IMR-90 (cell line): ENCODE measurements around the gene ERMP1. TPM values are rescaled to one million over a fixed set of nuclear protein-coding genes. Genes with fewer than 3 reads are reported as not detected.

ENCODE experiments used
- ATAC-seq: fragments of 200-7000 bp; cut with Tn5 transposase; 2 replicates; pipeline ENCODE4 v1.9.1; 2020; ENCODE audit warnings: low read depth, mild to moderate bottlenecking, moderate library complexity
- BruUV-seq: library from RNA; stranded (reverse); fragments of 400-500 nt; replicated peaks from 2 replicates; lab custom pipeline; 2021; lab: Mats Ljungman, UMichigan
- CTCF ChIA-PET: fragments of 300-600 bp; formaldehyde crosslinking; extraction: SDS; loops from one replicate; lab custom pipeline; 2021; ENCODE audit warnings: antibody characterized with exemption; lab: Yijun Ruan, JAX
- POLR2A ChIA-PET: fragments of 300-600 bp; sonication (Branson Sonifier 250); formaldehyde crosslinking; loops from one replicate; lab custom pipeline; 2022; ENCODE audit warnings: antibody characterized with exemption; ENCODE audit not compliant: unreplicated experiment; lab: Charles Lee
- DNase-seq: peaks from one replicate; pipeline ENCODE4 v3.0.0; 2013
- H2AFZ ChIP-seq: replicated peaks from 2 replicates; pipeline ENCODE3; 2013; ENCODE audit warnings: low read length, mild to moderate bottlenecking; ENCODE audit not compliant: poor library complexity
- H2AK5ac ChIP-seq: 2 replicates; pipeline ENCODE4 v1.6.1; 2013; ENCODE audit warnings: low read depth, low read length, inconsistent platforms
- H2AK9ac ChIP-seq: replicated peaks from 2 replicates; pipeline ENCODE3; 2013; ENCODE audit warnings: mild to moderate bottlenecking, low read depth, low read length, moderate library complexity; ENCODE audit not compliant: poor library complexity
- H2BK120ac ChIP-seq: 2 replicates; pipeline ENCODE4 v1.6.1; 2013; ENCODE audit warnings: low read depth, low read length, inconsistent platforms
- H2BK15ac ChIP-seq: 3 replicates; pipeline ENCODE4 v1.6.1; 2013; ENCODE audit warnings: low read depth, low read length, inconsistent platforms
- H2BK20ac ChIP-seq: 2 replicates; pipeline ENCODE4 v1.6.1; 2013; ENCODE audit warnings: low read depth, mild to moderate bottlenecking, inconsistent platforms, low read length, moderate library complexity
- H2BK5ac ChIP-seq: 2 replicates; pipeline ENCODE4 v1.6.1; 2013; ENCODE audit warnings: mild to moderate bottlenecking, low read depth, low read length, inconsistent platforms; ENCODE audit not compliant: poor library complexity, severe bottlenecking
- H3K14ac ChIP-seq: replicated peaks from 2 replicates; pipeline ENCODE4 v1.6.1; 2013; ENCODE audit warnings: low read depth, low read length, inconsistent platforms
- H3K18ac ChIP-seq: 2 replicates; pipeline ENCODE4 v1.6.1; 2013; ENCODE audit warnings: low read depth, low read length, control low read depth
- H3K23ac ChIP-seq: 2 replicates; pipeline ENCODE4 v1.6.1; 2013; ENCODE audit warnings: low read depth, low read length, inconsistent platforms
- H3K27ac ChIP-seq: 2 replicates; pipeline ENCODE4 v1.5.1; 2013; ENCODE audit warnings: mild to moderate bottlenecking, control low read depth, low read length; ENCODE audit not compliant: insufficient read depth
- H3K27me3 ChIP-seq: 2 replicates; pipeline ENCODE4 v1.6.1; 2013; ENCODE audit warnings: low read length; ENCODE audit not compliant: control insufficient read depth, insufficient read depth
- H3K36me3 ChIP-seq: 2 replicates; pipeline ENCODE4 v1.6.1; 2013; ENCODE audit warnings: low read length, mixed read lengths; ENCODE audit not compliant: control insufficient read depth, insufficient read depth
- H3K4ac ChIP-seq: 2 replicates; pipeline ENCODE4 v1.6.1; 2013; ENCODE audit warnings: low read depth, low read length, inconsistent platforms
- H3K4me1 ChIP-seq: 2 replicates; pipeline ENCODE4 v1.6.1; 2013; ENCODE audit warnings: low read length, mixed read lengths; ENCODE audit not compliant: control insufficient read depth, insufficient read depth
- H3K4me2 ChIP-seq: 2 replicates; pipeline ENCODE4 v1.6.1; 2013; ENCODE audit warnings: low read depth, mild to moderate bottlenecking, control low read depth, low read length, moderate library complexity
- H3K4me3 ChIP-seq: 2 replicates; pipeline ENCODE4 v1.5.1; 2013; ENCODE audit warnings: low read depth, mild to moderate bottlenecking, control low read depth, low read length, moderate library complexity; ENCODE audit not compliant: insufficient read depth
- H3K56ac ChIP-seq: 2 replicates; pipeline ENCODE4 v1.6.1; 2013; ENCODE audit warnings: low read length, inconsistent platforms; ENCODE audit not compliant: insufficient read depth; ENCODE audit errors: extremely low read depth
- H3K79me1 ChIP-seq, 2 experiments: 2 replicates each; pipeline ENCODE4 v1.6.1; 2013; ENCODE audit warnings: low read length in 2 of 2, inconsistent platforms in 1 of 2, low read depth in 1 of 2
- H3K9ac ChIP-seq: 2 replicates; pipeline ENCODE4 v1.6.1; 2013; ENCODE audit warnings: low read depth, low read length, control low read depth
- H3K9me1 ChIP-seq: 2 replicates; pipeline ENCODE4 v1.6.1; 2013; ENCODE audit warnings: low read length, inconsistent platforms; ENCODE audit not compliant: insufficient read depth
- H3K9me3 ChIP-seq: 2 replicates; pipeline ENCODE4 v1.6.1; 2013; ENCODE audit warnings: low read length; ENCODE audit not compliant: control insufficient read depth, insufficient read depth
- H4K20me1 ChIP-seq: 2 replicates; pipeline ENCODE4 v1.6.1; 2013; ENCODE audit warnings: low read length, inconsistent platforms; ENCODE audit not compliant: insufficient read depth
- H4K5ac ChIP-seq: 2 replicates; pipeline ENCODE4 v1.6.1; 2013; ENCODE audit warnings: mild to moderate bottlenecking, low read depth, low read length, control low read depth
- H4K8ac ChIP-seq, 2 experiments: 2 replicates each; pipeline ENCODE4 v1.6.1; 2013; ENCODE audit warnings: low read depth in 2 of 2, low read length in 2 of 2, control low read depth in 1 of 2, inconsistent platforms in 1 of 2
- H4K91ac ChIP-seq: 2 replicates; pipeline ENCODE4 v1.6.1; 2013; ENCODE audit warnings: low read depth, low read length, inconsistent platforms; ENCODE audit not compliant: insufficient read depth
- CEBPB ChIP-seq: IDR thresholded peaks from 2 replicates; pipeline ENCODE4 v1.6.1; 2012; ENCODE audit warnings: low read depth, low read length, improper control_type of control experiment
- CHD1 ChIP-seq: IDR thresholded peaks from 2 replicates; pipeline ENCODE4 v1.6.1; 2012; ENCODE audit warnings: low read depth, low read length, improper control_type of control experiment
- FOS ChIP-seq: fragments of 150-350 bp; IDR thresholded peaks from 2 replicates; pipeline ENCODE4 v1.6.1; 2016; ENCODE audit warnings: low read depth, low read length
- MAFK ChIP-seq: IDR thresholded peaks from 2 replicates; pipeline ENCODE4 v1.6.1; 2012; ENCODE audit warnings: low read depth, low read length, improper control_type of control experiment
- MAZ ChIP-seq: IDR thresholded peaks from 2 replicates; pipeline ENCODE4 v1.6.1; 2012; ENCODE audit warnings: low read depth, mild to moderate bottlenecking, low read length, improper control_type of control experiment, moderate library complexity, borderline replicate concordance
- NFE2L2 ChIP-seq: fragments of 150-350 bp; IDR thresholded peaks from 2 replicates; pipeline ENCODE4 v1.6.1; 2016; ENCODE audit warnings: low read depth, mild to moderate bottlenecking, low read length
- RAD21 ChIP-seq: IDR thresholded peaks from 2 replicates; pipeline ENCODE4 v1.6.1; 2012; ENCODE audit warnings: low read length, improper control_type of control experiment
- RCOR1 ChIP-seq: IDR thresholded peaks from 2 replicates; pipeline ENCODE4 v1.6.1; 2012; ENCODE audit warnings: mild to moderate bottlenecking, low read length, improper control_type of control experiment; ENCODE audit not compliant: insufficient replicate concordance
- RFX5 ChIP-seq: IDR thresholded peaks from 2 replicates; pipeline ENCODE4 v1.8.0; 2012; ENCODE audit warnings: low read depth, mild to moderate bottlenecking, low read length, moderate library complexity
- WGBS, 2 experiments: methylation state at CpG; one replicate each; pipeline versions ENCODE4 v1.1.5 to v1.1.7; 2013; ENCODE audit warnings: missing lambda C conversion rate in 2 of 2; ENCODE audit not compliant: insufficient read length in 1 of 2; ENCODE audit errors: extremely low coverage in 2 of 2; 5-methylcytosine and 5-hydroxymethylcytosine counted together
- dilution Hi-C: fragments of 300-500 bp; cut with HindIII; formaldehyde crosslinking; loops from one replicate; pipeline ENCODE4 v1.14.3; 2018; ENCODE audit warnings: low sequenced_read_pairs; ENCODE audit not compliant: unreplicated experiment
- in situ Hi-C: fragments of 300-500 bp; cut with MboI; formaldehyde crosslinking; loops from 3 replicates; pipeline ENCODE4 v1.14.3; 2019; ENCODE audit warnings: low sequenced_read_pairs, inconsistent platforms, mixed read lengths
- intact Hi-C: fragments of 100-400 bp; cut with micrococcal nuclease; formaldehyde crosslinking; loops from 2 replicates; pipeline ENCODE4 v1.10.0; 2022
- polyA plus RNA-seq, 3 experiments: library from polyadenylated mRNA; depleted of rRNA; stranded (reverse); fragments of >200 nt; gene quantifications; 2 replicates each; pipeline ENCODE4 v1.2.3, GENCODE V29; 2012; ENCODE audit warnings: low replicate concordance in 1 of 3
- total RNA-seq: library from RNA; depleted of rRNA; stranded (reverse); fragments of >200 nt; gene quantifications from 2 replicates; pipeline ENCODE4 v1.2.3, GENCODE V29; 2012
- TF ChIP-seq, protein P1 (sequence below): fragments of 150-350 bp; IDR thresholded peaks from 2 replicates; pipeline ENCODE4 v1.6.1; 2017; ENCODE audit warnings: mild to moderate bottlenecking, antibody characterized with exemption, low read length, low read depth
- TF ChIP-seq, protein P2 (sequence below): conservative IDR thresholded peaks from 2 replicates; pipeline ENCODE4 v1.5.1; 2012; ENCODE audit warnings: mild to moderate bottlenecking, low read depth, low read length, improper control_type of control experiment
- TF ChIP-seq, protein P3 (sequence below): fragments of 150-350 bp; IDR thresholded peaks from 2 replicates; pipeline ENCODE4 v1.6.1; 2016; ENCODE audit warnings: low read depth, mild to moderate bottlenecking, low read length, moderate library complexity, borderline replicate concordance

Gene ERMP1
- total and polyA plus RNA-seq, 2 of the 4 experiments (the other 2 are of a cell fraction), result 2.2 to 4.7 TPM

DNA sequence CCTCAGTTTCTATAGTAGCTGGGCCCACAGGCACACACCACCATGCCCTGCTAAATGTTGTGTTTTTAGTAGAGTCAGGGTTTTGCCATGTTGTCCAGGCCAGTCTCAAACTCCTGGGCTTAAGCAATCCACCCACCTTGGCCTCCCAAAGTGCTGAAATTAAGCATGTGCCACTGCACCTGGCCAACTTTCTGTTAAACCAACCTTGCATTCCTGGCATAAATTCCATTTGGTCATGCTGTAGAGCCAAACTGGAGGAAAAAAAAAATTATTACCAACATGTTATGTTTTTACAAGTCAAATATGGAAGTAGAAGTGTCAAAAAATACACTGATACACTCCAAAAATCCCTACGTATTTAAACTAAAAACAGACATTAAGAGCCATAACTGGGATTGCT is 54.1 kb downstream of the ERMP1 start:
- Histone ChIP-seq H3K9ac (no peak overlapping the region), H3K27ac (no peak overlapping the region), H3K56ac (no peak overlapping the region), H4K20me1 (no peaks in the 10 kb centered on the region), H3K4ac (no peak overlapping the region), H2AK5ac (no peak overlapping the region), H4K91ac (no peak overlapping the region), H2AK9ac (no peak overlapping the region), H2BK5ac (no peak overlapping the region), H3K18ac (no peak overlapping the region), H2AFZ (no peak overlapping the region), H4K8ac (no peak overlapping the region), H3K4me2 (no peak overlapping the region), H2BK15ac (no peak overlapping the region), H3K4me1 (no peaks in the 10 kb centered on the region; the same call in 1 of the 2 replicates), H3K9me3 (peaks cover 20% of the 10 kb centered on the region), H3K9me1 (peaks cover 3% of the 10 kb centered on the region; the same call in 1 of the 2 replicates), H3K27me3 (no peaks in the 10 kb centered on the region), H3K79me1 (peaks cover 6 to 11% of the 10 kb centered on the region in 2 experiments; a peak in 2 of 4 replicates), H3K36me3 (peaks cover 37% of the 10 kb centered on the region), H3K4me3 (no peak overlapping the region), H3K23ac (no peak overlapping the region), H4K5ac (no peak overlapping the region), H2BK20ac (no peak overlapping the region), H3K14ac (no peak overlapping the region), H2BK120ac (no peak overlapping the region)
- intact Hi-C loops, result no loop called here
- no peak for ATAC-seq
- TF ChIP-seq, protein P1, sequence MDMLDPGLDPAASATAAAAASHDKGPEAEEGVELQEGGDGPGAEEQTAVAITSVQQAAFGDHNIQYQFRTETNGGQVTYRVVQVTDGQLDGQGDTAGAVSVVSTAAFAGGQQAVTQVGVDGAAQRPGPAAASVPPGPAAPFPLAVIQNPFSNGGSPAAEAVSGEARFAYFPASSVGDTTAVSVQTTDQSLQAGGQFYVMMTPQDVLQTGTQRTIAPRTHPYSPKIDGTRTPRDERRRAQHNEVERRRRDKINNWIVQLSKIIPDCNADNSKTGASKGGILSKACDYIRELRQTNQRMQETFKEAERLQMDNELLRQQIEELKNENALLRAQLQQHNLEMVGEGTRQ, result no peak
- no peak for TF ChIP-seq MAZ
- TF ChIP-seq CEBPB, result no peak
- TF ChIP-seq RFX5, result no peak
- TF ChIP-seq NFE2L2, result no peak
- TF ChIP-seq RAD21, result no peak
- TF ChIP-seq, protein P2, sequence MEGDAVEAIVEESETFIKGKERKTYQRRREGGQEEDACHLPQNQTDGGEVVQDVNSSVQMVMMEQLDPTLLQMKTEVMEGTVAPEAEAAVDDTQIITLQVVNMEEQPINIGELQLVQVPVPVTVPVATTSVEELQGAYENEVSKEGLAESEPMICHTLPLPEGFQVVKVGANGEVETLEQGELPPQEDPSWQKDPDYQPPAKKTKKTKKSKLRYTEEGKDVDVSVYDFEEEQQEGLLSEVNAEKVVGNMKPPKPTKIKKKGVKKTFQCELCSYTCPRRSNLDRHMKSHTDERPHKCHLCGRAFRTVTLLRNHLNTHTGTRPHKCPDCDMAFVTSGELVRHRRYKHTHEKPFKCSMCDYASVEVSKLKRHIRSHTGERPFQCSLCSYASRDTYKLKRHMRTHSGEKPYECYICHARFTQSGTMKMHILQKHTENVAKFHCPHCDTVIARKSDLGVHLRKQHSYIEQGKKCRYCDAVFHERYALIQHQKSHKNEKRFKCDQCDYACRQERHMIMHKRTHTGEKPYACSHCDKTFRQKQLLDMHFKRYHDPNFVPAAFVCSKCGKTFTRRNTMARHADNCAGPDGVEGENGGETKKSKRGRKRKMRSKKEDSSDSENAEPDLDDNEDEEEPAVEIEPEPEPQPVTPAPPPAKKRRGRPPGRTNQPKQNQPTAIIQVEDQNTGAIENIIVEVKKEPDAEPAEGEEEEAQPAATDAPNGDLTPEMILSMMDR, result no peak
- no peak for TF ChIP-seq MAFK
- no peak for TF ChIP-seq RCOR1
- TF ChIP-seq, protein P3, sequence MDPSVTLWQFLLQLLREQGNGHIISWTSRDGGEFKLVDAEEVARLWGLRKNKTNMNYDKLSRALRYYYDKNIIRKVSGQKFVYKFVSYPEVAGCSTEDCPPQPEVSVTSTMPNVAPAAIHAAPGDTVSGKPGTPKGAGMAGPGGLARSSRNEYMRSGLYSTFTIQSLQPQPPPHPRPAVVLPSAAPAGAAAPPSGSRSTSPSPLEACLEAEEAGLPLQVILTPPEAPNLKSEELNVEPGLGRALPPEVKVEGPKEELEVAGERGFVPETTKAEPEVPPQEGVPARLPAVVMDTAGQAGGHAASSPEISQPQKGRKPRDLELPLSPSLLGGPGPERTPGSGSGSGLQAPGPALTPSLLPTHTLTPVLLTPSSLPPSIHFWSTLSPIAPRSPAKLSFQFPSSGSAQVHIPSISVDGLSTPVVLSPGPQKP, result no peak
- no peak for TF ChIP-seq CHD1
- no peak for TF ChIP-seq FOS
- DNase-seq, result no peak
- dilution Hi-C loops, result no loop called here
- in situ Hi-C loops, result no loop called here
- ChIA-PET CTCF (no interaction called here), POLR2A (no interaction called here)
- WGBS, 2 experiments, result no CpG with 5 or more reads among the region's 1 CpG
- no TSS peak for BruUV-seq
